Endothelial cell of umbilical vein (primary cell): ENCODE measurements around the gene ZNF407. TPM values are rescaled to one million over a fixed set of nuclear protein-coding genes. Genes with fewer than 3 reads are reported as not detected.
A peak's percentile ranks its signal among the peaks of the same experiment; 100 is the strongest.

Experiments used
- BruUV-seq: library from RNA; stranded (reverse); fragments of 400-500 nt; replicated peaks from 2 replicates; lab custom pipeline; 2021; lab: Mats Ljungman, UMichigan
- CTCF ChIA-PET: fragments of 300-600, 350-600 bp; sonication (Branson Sonifier 250); formaldehyde crosslinking; loops from one replicate; lab custom pipeline; 2021; ENCODE audit warnings: antibody characterized with exemption, inconsistent platforms; lab: Charles Lee
- POLR2A ChIA-PET: fragments of 300-600, 350-600 bp; sonication (Branson Sonifier 250); formaldehyde crosslinking; loops from one replicate; lab custom pipeline; 2021; ENCODE audit warnings: antibody characterized with exemption, inconsistent platforms; lab: Charles Lee
- DNase-seq: peaks from one replicate; pipeline ENCODE4 v3.0.0-alpha.2; 2011; ENCODE audit warnings: low read depth, low spot score
- FAIRE-seq: peaks from 2 replicates; lab custom pipeline; 2011; peaks lifted over from hg19 to GRCh38; lab: Jason Lieb, UNC
- H2AFZ ChIP-seq: 2 replicates; pipeline ENCODE4 v1.6.0; 2012; ENCODE audit warnings: low read depth, low read length, control low read depth, inconsistent platforms
- H3K27ac ChIP-seq: 2 replicates; pipeline ENCODE4 v1.5.1; 2011; ENCODE audit warnings: low read depth, mild to moderate bottlenecking, control low read depth, low read length, moderate library complexity; ENCODE audit not compliant: insufficient read depth
- H3K27me3 ChIP-seq, 2 experiments: 2 replicates each; pipeline versions ENCODE4 v1.6.0 to v1.6.1; 2011; ENCODE audit warnings: low read length in 2 of 2, mixed read lengths in 1 of 2; ENCODE audit not compliant: control insufficient read depth in 2 of 2, insufficient read depth in 2 of 2
- H3K36me3 ChIP-seq, 2 experiments: 2 replicates in 1 of 2; 3 replicates in 1 of 2; pipeline ENCODE4 v1.5.1; 2011; ENCODE audit warnings: low read length in 2 of 2, mild to moderate bottlenecking in 1 of 2, moderate library complexity in 1 of 2; ENCODE audit not compliant: control insufficient read depth in 2 of 2, insufficient read depth in 2 of 2; ENCODE audit errors: extremely low read depth in 1 of 2
- H3K4me1 ChIP-seq: 3 replicates; pipeline ENCODE4 v1.5.1; 2011; ENCODE audit warnings: mild to moderate bottlenecking, low read length; ENCODE audit not compliant: control insufficient read depth, insufficient read depth; ENCODE audit errors: extremely low read depth
- H3K4me2 ChIP-seq: 2 replicates; pipeline ENCODE4 v1.6.1; 2011; ENCODE audit warnings: low read length, control low read depth, mixed read lengths; ENCODE audit not compliant: insufficient read depth
- H3K4me3 ChIP-seq, 3 experiments: fragments of 200-600 bp in 1 of 3; sonication (generic), shearing (Covaris generic) in 1 of 3; replicated peaks in 1 of 3; 2 replicates each; pipeline ENCODE4 v1.5.1; 2011 to 2016; ENCODE audit warnings: control low read depth in 3 of 3, low read length in 3 of 3, mild to moderate bottlenecking in 2 of 3, inconsistent platforms in 1 of 3, low read depth in 1 of 3, moderate library complexity in 1 of 3; ENCODE audit not compliant: insufficient read depth in 1 of 3
- H3K79me2 ChIP-seq: 2 replicates; pipeline ENCODE4 v1.6.0; 2012; ENCODE audit warnings: low read length, inconsistent platforms; ENCODE audit not compliant: control insufficient read depth, insufficient read depth
- H3K9ac ChIP-seq: replicated peaks from 2 replicates; pipeline ENCODE3; 2011; ENCODE audit warnings: low read length, control low read depth; ENCODE audit not compliant: insufficient read depth; ENCODE audit errors: extremely low read depth
- H3K9me1 ChIP-seq: replicated peaks from 3 replicates; pipeline ENCODE4 v1.6.0; 2011; ENCODE audit warnings: mild to moderate bottlenecking, low read length; ENCODE audit not compliant: control insufficient read depth, insufficient read depth; ENCODE audit errors: extremely low read depth
- H3K9me3 ChIP-seq: replicated peaks from 2 replicates; pipeline ENCODE4 v1.5.1; 2012; ENCODE audit warnings: low read length, inconsistent platforms; ENCODE audit not compliant: control insufficient read depth, insufficient read depth
- H4K20me1 ChIP-seq: replicated peaks from 2 replicates; pipeline ENCODE3; 2011; ENCODE audit warnings: mild to moderate bottlenecking, low read length; ENCODE audit not compliant: control insufficient read depth, insufficient read depth; ENCODE audit errors: extremely low read depth
- CTCF ChIP-seq, 2 donors: IDR thresholded peaks; 1 replicate in 1 of 2; 2 replicates in 1 of 2; pipeline ENCODE4 v1.5.1; 2011; ENCODE audit warnings: low read length in 2 of 2, mild to moderate bottlenecking in 2 of 2, moderate library complexity in 2 of 2, control low read depth in 1 of 2, inconsistent platforms in 1 of 2, low read depth in 1 of 2; ENCODE audit not compliant: insufficient read depth in 1 of 2; ENCODE audit errors: extremely low read depth in 1 of 2
- FOS ChIP-seq: IDR thresholded peaks from 2 replicates; pipeline ENCODE4 v1.6.1; 2011; ENCODE audit warnings: mild to moderate bottlenecking, low read length, moderate library complexity, borderline replicate concordance; ENCODE audit not compliant: insufficient read depth
- JUN ChIP-seq: IDR thresholded peaks from 2 replicates; pipeline ENCODE4 v1.6.1; 2011; ENCODE audit warnings: borderline replicate concordance, low read depth; ENCODE audit not compliant: insufficient read length, insufficient read depth
- MAX ChIP-seq: IDR thresholded peaks from 2 replicates; pipeline ENCODE4 v1.6.1; 2011; ENCODE audit not compliant: insufficient read depth, insufficient read length
- MYC ChIP-seq: IDR thresholded peaks from one replicate; pipeline ENCODE4 v1.6.1; 2011; ENCODE audit warnings: mild to moderate bottlenecking, low read depth, low read length
- dilution Hi-C: fragments of 300-500 bp; cut with MboI; formaldehyde crosslinking; loops from one replicate; pipeline ENCODE4 v1.15.0; 2019; ENCODE audit warnings: low sequenced_read_pairs; ENCODE audit not compliant: extremely low pct_ligation_motif_present
- intact Hi-C: fragments of 100-400 bp; cut with micrococcal nuclease; formaldehyde crosslinking; loops from one replicate; pipeline ENCODE4 v1.10.0; 2022
- polyA plus RNA-seq, 4 experiments: library from polyadenylated mRNA; depleted of rRNA in 3 of 4; stranded (reverse) in 3 of 4; unstranded in 1 of 4; fragments of >200 nt; gene quantifications; 2 replicates each; pipeline versions ENCODE4 v1.2.1 to v1.2.3, GENCODE V29; 2011 to 2012; ENCODE audit warnings: missing spikeins in 1 of 4
- total RNA-seq: library from RNA; stranded (reverse); gene quantifications from 2 replicates; pipeline ENCODE4 v1.2.3, GENCODE V29; 2021

The ZNF407 gene
- total and polyA plus RNA-seq, 2 donors (not counting 3 experiments of a cell fraction or from before 2014, with no cell fraction given) = 3.8 to 20.1 TPM

GRCh38 chr18:75041586-75041985, 443.9 kb downstream of the ZNF407 start:
- no TSS peak for BruUV-seq
- FAIRE-seq = peak; percentile 77

More at GRCh38 chr18:75041586-75041985, 443.9 kb downstream of the ZNF407 start:
- TF ChIP-seq JUN = no peak
- no peak for TF ChIP-seq MAX
- TF ChIP-seq FOS = no peak
- peak; percentile 39 to 52 for TF ChIP-seq CTCF (IDR thresholded peaks at IDR 0.05; ENCODE audit: extremely low read depth in 1 of 2, insufficient read depth in 1 of 2, low read depth in 1 of 2, low read length in 2 of 2)
- TF ChIP-seq MYC = no peak
- intact Hi-C loops = loop anchor here (2.0 to 10.0 kb wide), 2 partner anchors 389 to 433 kb away; no protein-coding TSS in a partner anchor
- H3K9me3 ChIP-seq = no peaks in the 10 kb centered on the region
- H2AFZ ChIP-seq = no peak overlapping the region
- dilution Hi-C loops = no loop called here
- H3K9ac ChIP-seq = no peak overlapping the region
- H3K9me1 ChIP-seq = no peaks in the 10 kb centered on the region
- ChIA-PET POLR2A (interaction anchor here (0.7 kb wide), 1 partner anchor 9 kb away, joined by 3 read pairs; no protein-coding TSS in a partner anchor), CTCF (interaction anchor here (0.6 to 3.0 kb wide), 49 partner anchors 9 to 442 kb away, joined by 3 to 54 read pairs (median 4); no protein-coding TSS in a partner anchor)
- H3K4me3 ChIP-seq = no peak overlapping the region
- H3K27me3 ChIP-seq = no peaks in the 10 kb centered on the region
- no peak overlapping the region for H3K4me2 ChIP-seq
- no peak overlapping the region for H3K27ac ChIP-seq
- DNase-seq = peak; percentile 49
- H4K20me1 ChIP-seq = no peaks in the 10 kb centered on the region
- no peaks in the 10 kb centered on the region for H3K36me3 ChIP-seq
- no peaks in the 10 kb centered on the region for H3K79me2 ChIP-seq
- no peaks in the 10 kb centered on the region for H3K4me1 ChIP-seq
